Thymus (tissue), 14 donors: Measurements from ENCODE around the gene MCM6. TPM values are rescaled to one million over a fixed set of nuclear protein-coding genes. Genes with fewer than 3 reads are reported as not detected.

Experiments used
- DNase-seq, 9 donors: peaks; one replicate each; pipeline ENCODE4 v3.0.0-alpha.2; 2013; ENCODE audit warnings: low spot score in 9 of 9, low read depth in 6 of 9, missing footprints in 1 of 9
- H3K27ac ChIP-seq, 2 donors: one replicate each; pipeline ENCODE4 v1.5.1; 2013; ENCODE audit warnings: control low read depth in 1 of 2, low read depth in 1 of 2, low read length in 1 of 2, mild to moderate bottlenecking in 1 of 2, moderate library complexity in 1 of 2
- H3K27me3 ChIP-seq, 2 donors: one replicate each; pipeline ENCODE4 v1.5.1; 2013; ENCODE audit warnings: low read length in 1 of 2; ENCODE audit not compliant: control insufficient read depth in 2 of 2, insufficient read depth in 1 of 2
- H3K36me3 ChIP-seq, 2 donors: one replicate each; pipeline ENCODE4 v1.5.1; 2013; ENCODE audit warnings: low read length in 1 of 2, mild to moderate bottlenecking in 1 of 2, moderate library complexity in 1 of 2; ENCODE audit not compliant: control insufficient read depth in 2 of 2, insufficient read depth in 2 of 2
- H3K4me1 ChIP-seq, 2 donors: one replicate each; pipeline ENCODE4 v1.5.1; 2013; ENCODE audit warnings: low read length in 2 of 2; ENCODE audit not compliant: control insufficient read depth in 2 of 2, insufficient read depth in 2 of 2
- H3K4me3 ChIP-seq, 2 donors: one replicate each; pipeline ENCODE4 v1.5.1; 2013; ENCODE audit warnings: low read length in 2 of 2, control low read depth in 1 of 2, mild to moderate bottlenecking in 1 of 2
- H3K9me3 ChIP-seq, 2 donors: one replicate each; pipeline ENCODE4 v1.5.1; 2013; ENCODE audit warnings: low read length in 1 of 2, mild to moderate bottlenecking in 1 of 2; ENCODE audit not compliant: control insufficient read depth in 2 of 2, insufficient read depth in 1 of 2
- WGBS: extraction: QIAGEN DNeasy Blood & Tissue Kit; methylation state at CpG from one replicate; pipeline ENCODE4 v1.1.7; 2013; 5-methylcytosine and 5-hydroxymethylcytosine counted together
- long read RNA-seq, 10 donors: transcript quantifications; one replicate each; lab custom pipeline, GENCODE V29; 2026
- polyA plus RNA-seq: library from polyadenylated mRNA; stranded (reverse); fragments of 200-250 nt; gene quantifications from one replicate; pipeline ENCODE4 v1.2.3, GENCODE V29; 2013
- total RNA-seq: library from RNA; stranded (reverse); fragments of 120-200 nt; gene quantifications from one replicate; pipeline ENCODE4 v1.2.4, GENCODE V29; 2013
- donor health status: healthy.

The MCM6 gene
- total RNA-seq: 52.4 TPM
- 19.5 TPM for polyA plus RNA-seq
- long read RNA-seq, donor 1, partial matches to known transcripts: 0 of 3 reads
- long read RNA-seq, donor 1, other reads (novel, unspliced or antisense): 0 of 3 reads
- long read RNA-seq, donor 2, transcript MCM6-201 (17 exons, 3,736 nt): major isoform, 33 of 39 reads
- long read RNA-seq, donor 2, partial matches to known transcripts: 6 of 39 reads
- long read RNA-seq, donor 2, other reads (novel, unspliced or antisense): 0 of 39 reads
- long read RNA-seq, donor 3, transcript MCM6-201 (17 exons, 3,736 nt): major isoform, 11 of 34 reads
- long read RNA-seq, donor 3, partial matches to known transcripts: 23 of 34 reads
- long read RNA-seq, donor 3, other reads (novel, unspliced or antisense): 0 of 34 reads
- long read RNA-seq, donor 4, partial matches to known transcripts: 9 of 13 reads
- long read RNA-seq, donor 4, other reads (novel, unspliced or antisense): 0 of 13 reads
- long read RNA-seq, donor 5, transcript MCM6-201 (17 exons, 3,736 nt): major isoform, 8 of 51 reads
- long read RNA-seq, donor 5, partial matches to known transcripts: 43 of 51 reads
- long read RNA-seq, donor 5, other reads (novel, unspliced or antisense): 0 of 51 reads
- long read RNA-seq, donor 6, transcript MCM6-201 (17 exons, 3,736 nt): major isoform, 16 of 16 reads
- long read RNA-seq, donor 6, partial matches to known transcripts: 0 of 16 reads
- long read RNA-seq, donor 6, other reads (novel, unspliced or antisense): 0 of 16 reads
- long read RNA-seq, donor 7, transcript MCM6-201 (17 exons, 3,736 nt): major isoform, 13 of 54 reads
- long read RNA-seq, donor 7, partial matches to known transcripts: 40 of 54 reads
- long read RNA-seq, donor 7, other reads (novel, unspliced or antisense): 0 of 54 reads
- long read RNA-seq, donor 8, partial matches to known transcripts: 0 of 3 reads
- long read RNA-seq, donor 8, other reads (novel, unspliced or antisense): 0 of 3 reads
- long read RNA-seq, donor 9, transcript MCM6-201 (17 exons, 3,736 nt): major isoform, 12 of 17 reads
- long read RNA-seq, donor 9, partial matches to known transcripts: 5 of 17 reads
- long read RNA-seq, donor 9, other reads (novel, unspliced or antisense): 0 of 17 reads
- long read RNA-seq, donor 10, transcript MCM6-201 (17 exons, 3,736 nt): major isoform, 8 of 17 reads
- long read RNA-seq, donor 10, partial matches to known transcripts: 9 of 17 reads
- long read RNA-seq, donor 10, other reads (novel, unspliced or antisense): 0 of 17 reads

- Histone ChIP-seq H3K27me3 (no peaks in the 10 kb centered on the region), H3K27ac (peak within 1 kb of the TSS; percentile 86 to 94), H3K9me3 (no peaks in the 10 kb centered on the region), H3K4me1 (peaks cover 17 to 22% of the 10 kb centered on the region in 2 donors), H3K4me3 (peak within 1 kb of the TSS; percentile 84 to 85), H3K36me3 (peaks cover 10 to 19% of the 10 kb centered on the region in 2 donors)
- WGBS: under 1% methylated on average over 71 of the region's 71 CpGs
- peak; percentile 91 to 100 (median 98) for DNase-seq
These were observed at the start of gene MCM6 for GRCh38 chr2:135876066-135876711. Gene MCM6, minus strand, starts transcription at chr2:135876443. Its CDS starts 78 bp downstream, at chr2:135876365.

DNA sequence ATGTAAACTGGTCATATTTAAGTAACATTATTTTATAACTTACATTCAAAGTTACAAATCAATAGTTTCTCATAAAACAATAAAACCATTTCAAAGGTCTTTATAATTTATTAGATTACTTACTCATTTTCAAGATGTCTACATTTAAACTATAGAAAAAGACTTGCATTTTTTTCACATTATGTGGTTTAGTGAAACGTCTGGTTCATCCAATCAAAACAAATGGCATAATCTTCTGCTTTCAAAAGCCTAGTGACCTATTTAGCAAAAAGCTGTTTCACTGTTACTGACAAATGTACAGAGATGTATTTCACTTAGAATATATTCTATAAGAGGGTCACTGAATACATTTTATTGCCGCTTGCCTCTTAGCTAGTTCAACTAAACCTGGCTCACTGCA is 49.3 kb upstream of the MCM6 start:
- H3K27ac ChIP-seq: no peak overlapping the region
- peaks cover 0 to 22% of the 10 kb centered on the region in 2 donors for H3K36me3 ChIP-seq
- no peaks in the 10 kb centered on the region for H3K27me3 ChIP-seq
- WGBS: 75% methylated on average over 2 of the region's 2 CpGs
- H3K4me1 ChIP-seq: peaks cover 0 to 3% of the 10 kb centered on the region in 2 donors
- DNase-seq: no peak
- H3K4me3 ChIP-seq: no peak overlapping the region
- H3K9me3 ChIP-seq: no peaks in the 10 kb centered on the region

DNA sequence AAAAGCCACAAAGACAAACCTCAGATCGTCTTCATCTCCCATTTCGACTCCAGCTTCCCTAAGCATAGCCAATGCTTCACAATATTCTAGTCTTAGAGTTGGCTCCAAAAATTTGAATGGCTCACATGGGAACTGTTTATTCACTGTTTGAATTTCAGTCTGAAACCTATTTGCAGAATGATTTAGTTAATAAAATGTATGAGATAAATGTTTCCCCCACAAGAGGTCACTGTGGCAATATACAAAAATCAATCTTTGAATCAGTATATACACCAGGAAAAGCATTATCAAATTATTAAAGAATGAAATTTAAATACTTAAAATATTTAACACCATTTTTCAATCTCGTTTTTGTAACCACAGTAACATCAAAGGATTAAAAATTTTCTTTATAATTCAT is 40.0 kb upstream of the MCM6 start:
- no peaks in the 10 kb centered on the region for H3K27me3 ChIP-seq
- peak in 8 of 9 donors; percentile 46 to 84 (median 70) for DNase-seq
- no peak overlapping the region for H3K27ac ChIP-seq
- H3K9me3 ChIP-seq: no peaks in the 10 kb centered on the region
- H3K4me3 ChIP-seq: no peak overlapping the region
- H3K36me3 ChIP-seq: peaks cover 3 to 20% of the 10 kb centered on the region in 2 donors
- WGBS: 69% methylated on average over 3 of the region's 3 CpGs
- H3K4me1 ChIP-seq: no peaks in the 10 kb centered on the region

DNA sequence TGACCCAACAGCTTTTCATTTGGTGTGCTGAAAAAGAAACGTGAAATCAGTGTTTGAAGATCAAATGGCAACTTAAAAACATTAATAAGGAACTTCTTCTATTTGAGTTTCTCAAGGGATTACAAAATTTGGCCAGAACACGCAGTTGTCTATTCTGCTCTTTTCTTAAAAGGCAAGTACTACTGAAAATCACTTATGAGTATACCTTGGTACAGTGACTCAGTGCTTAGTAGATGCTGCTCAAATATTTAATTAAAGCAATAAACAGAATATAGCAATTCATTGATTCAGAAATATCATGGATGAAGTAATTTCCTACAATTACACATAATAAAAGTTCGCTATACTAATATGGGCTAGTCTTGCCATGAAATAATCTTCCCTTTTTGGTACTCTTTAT is 38.2 kb upstream of the MCM6 start:
- H3K27me3 ChIP-seq: no peaks in the 10 kb centered on the region
- peaks cover 3 to 23% of the 10 kb centered on the region in 2 donors for H3K36me3 ChIP-seq
- H3K4me1 ChIP-seq: no peaks in the 10 kb centered on the region
- no peaks in the 10 kb centered on the region for H3K9me3 ChIP-seq
- no peak overlapping the region for H3K4me3 ChIP-seq
- no peak for DNase-seq
- WGBS: 96% methylated on average over 3 of the region's 3 CpGs
- no peak overlapping the region for H3K27ac ChIP-seq

DNA sequence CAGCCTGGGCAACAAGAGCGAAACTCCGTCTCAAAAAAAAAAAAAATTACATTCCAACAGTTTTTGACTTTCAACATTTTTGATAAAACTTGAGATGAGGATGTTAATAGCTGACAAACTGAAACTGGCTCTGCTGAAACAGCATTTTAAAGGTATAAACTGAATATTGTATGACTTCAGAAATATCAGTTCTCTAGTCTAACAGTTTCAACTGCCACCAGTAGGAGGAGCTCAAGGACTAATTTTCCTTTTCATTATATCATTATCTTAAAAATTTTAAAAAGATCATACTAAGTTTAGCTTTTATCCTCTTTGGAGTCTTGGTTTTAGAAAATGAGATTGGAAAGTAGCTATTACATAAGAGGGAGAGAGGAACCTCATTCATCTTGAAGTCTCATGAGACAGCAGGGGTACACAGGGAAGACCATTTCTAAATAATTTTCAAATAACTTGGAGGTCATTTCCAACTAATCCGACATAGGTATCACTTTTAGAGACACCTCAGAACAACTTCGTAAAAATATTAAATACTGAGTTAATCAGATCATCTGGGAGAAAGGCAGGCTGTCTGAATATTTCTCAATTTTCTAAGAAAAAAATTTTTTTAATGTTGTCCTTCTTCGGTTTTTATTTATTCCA is 37.6 kb upstream of the MCM6 start:
- Histone ChIP-seq H3K27me3 (no peaks in the 10 kb centered on the region), H3K9me3 (no peaks in the 10 kb centered on the region), H3K36me3 (peaks cover 3 to 23% of the 10 kb centered on the region in 2 donors), H3K27ac (no peak overlapping the region), H3K4me1 (no peaks in the 10 kb centered on the region), H3K4me3 (no peak overlapping the region)
- peak in 8 of 9 donors; percentile 43 to 84 (median 62) for DNase-seq
- 94% methylated on average over 5 of the region's 5 CpGs for WGBS

GRCh38 chr2:135909976-135910375 is 33.7 kb upstream of the MCM6 start:
- DNase-seq: no peak
- Histone ChIP-seq H3K27ac (no peak overlapping the region), H3K36me3 (peaks cover 0 to 32% of the 10 kb centered on the region in 2 donors), H3K4me1 (no peaks in the 10 kb centered on the region), H3K27me3 (no peaks in the 10 kb centered on the region), H3K9me3 (no peaks in the 10 kb centered on the region), H3K4me3 (no peak overlapping the region)

- H3K9me3 ChIP-seq: no peaks in the 10 kb centered on the region
- no peak overlapping the region for H3K27ac ChIP-seq
- H3K36me3 ChIP-seq: peaks cover 4 to 31% of the 10 kb centered on the region in 2 donors
- no peak overlapping the region for H3K4me3 ChIP-seq
- H3K27me3 ChIP-seq: no peaks in the 10 kb centered on the region
- DNase-seq: no peak
- H3K4me1 ChIP-seq: no peaks in the 10 kb centered on the region
These were observed 29.4 kb upstream of the MCM6 start for GRCh38 chr2:135905679-135906078.

- Histone ChIP-seq H3K4me1 (no peaks in the 10 kb centered on the region), H3K27me3 (no peaks in the 10 kb centered on the region), H3K27ac (no peak overlapping the region), H3K4me3 (no peak overlapping the region), H3K9me3 (no peaks in the 10 kb centered on the region), H3K36me3 (peaks cover 4 to 23% of the 10 kb centered on the region in 2 donors)
- DNase-seq: no peak
- 98% methylated on average over 4 of the region's 4 CpGs for WGBS
These were observed 28.2 kb upstream of the MCM6 start for GRCh38 chr2:135904341-135904989.
